ENCODE results near the gene KCNJ16. TPM values are rescaled to one million over a fixed set of nuclear protein-coding genes. Genes with fewer than 3 reads are reported as not detected.
"Not testable (repeated sequence)": the region's sequence is repeated elsewhere in the genome, so short reads cannot be mapped to it uniquely, and the experiment has no call there.

Gene KCNJ16
- not detected for polyA plus RNA-seq

GRCh38 chr17:70074956-70075355, at the start of gene KCNJ16:
Gene KCNJ16, plus strand, starts transcription at chr17:70075225. Its CDS starts 56,863 bp downstream, at chr17:70132088.
- Mint-ChIP-seq H3K4me3 (no peak within 1 kb of the TSS), H3K36me3 (no peaks in the 10 kb centered on the region), H3K27me3 (peaks cover 2% of the 10 kb centered on the region), H3K9me3 (peaks cover 0 to 2% (median 2%) of the 10 kb centered on the region in 3 donors), H3K4me1 (no peaks in the 10 kb centered on the region), H3K27ac (no peak within 1 kb of the TSS)

GRCh38 chr17:70028397-70028796, 46.6 kb upstream of the KCNJ16 start:
- Mint-ChIP-seq H3K4me1 (no peaks in the 10 kb centered on the region), H3K4me3 (no peak overlapping the region), H3K36me3 (peaks cover 2% of the 10 kb centered on the region), H3K9me3 (peaks cover 0 to 5% (median 4%) of the 10 kb centered on the region in 3 donors), H3K27me3 (peaks cover 4% of the 10 kb centered on the region), H3K27ac (no peak overlapping the region)

GRCh38 chr17:70028978-70029767, 45.9 kb upstream of the KCNJ16 start:
- Mint-ChIP-seq H3K4me1 (no peaks in the 10 kb centered on the region), H3K27ac (no peak overlapping the region), H3K9me3 (peaks cover 0 to 7% (median 5%) of the 10 kb centered on the region in 3 donors), H3K27me3 (peaks cover 5% of the 10 kb centered on the region), H3K4me3 (no peak overlapping the region), H3K36me3 (peaks cover 2% of the 10 kb centered on the region)

DNA sequence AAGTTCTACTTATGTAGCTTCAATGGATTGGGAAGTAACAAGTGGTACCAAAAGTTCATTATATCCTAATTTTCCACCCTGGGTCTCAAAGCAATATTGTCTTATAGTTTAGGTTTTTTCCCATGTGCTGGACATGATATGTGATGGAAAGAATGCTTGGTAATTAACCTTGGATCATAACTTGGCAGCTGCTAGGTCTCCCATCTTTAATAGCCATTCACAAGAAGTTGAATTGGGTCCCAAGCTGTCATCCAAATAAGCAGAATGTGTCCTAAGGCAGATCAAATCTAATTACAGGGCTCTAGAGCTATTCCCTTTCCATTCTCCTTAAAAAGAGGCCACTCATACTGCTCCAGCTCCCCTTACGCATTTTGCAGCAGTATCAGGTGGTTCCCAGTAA, 44.7 kb upstream of the KCNJ16 start:
- H3K27ac Mint-ChIP-seq = no peak overlapping the region
- H3K4me3 Mint-ChIP-seq = no peak overlapping the region
- H3K27me3 Mint-ChIP-seq = peaks cover 5% of the 10 kb centered on the region
- H3K9me3 Mint-ChIP-seq = peaks cover 0 to 7% (median 5%) of the 10 kb centered on the region in 3 donors
- peaks cover 2% of the 10 kb centered on the region for H3K36me3 Mint-ChIP-seq
- H3K4me1 Mint-ChIP-seq = no peaks in the 10 kb centered on the region

DNA sequence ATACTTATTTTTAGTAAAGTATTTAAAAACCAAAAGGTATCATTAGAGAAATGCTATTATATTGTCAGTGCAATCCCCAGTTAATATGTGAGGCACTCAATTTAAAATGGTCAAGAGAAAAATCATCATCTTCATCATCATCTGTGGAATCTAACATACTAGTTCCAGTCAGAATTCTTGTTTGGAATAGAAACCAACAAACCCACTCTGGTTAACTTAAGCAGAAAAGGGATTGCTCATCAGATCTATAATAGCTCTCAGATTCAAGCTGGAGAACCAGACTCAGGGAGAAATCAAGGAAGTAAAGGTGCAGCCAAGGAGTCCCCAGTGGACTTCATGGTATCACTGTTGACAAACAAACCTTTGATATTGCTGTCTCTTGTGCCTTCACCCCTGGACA, 43.7 kb upstream of the KCNJ16 start:
- no peak overlapping the region for H3K27ac Mint-ChIP-seq
- H3K9me3 Mint-ChIP-seq = peaks cover 2 to 7% (median 5%) of the 10 kb centered on the region in 3 donors
- H3K4me3 Mint-ChIP-seq = no peak overlapping the region
- no peaks in the 10 kb centered on the region for H3K4me1 Mint-ChIP-seq
- H3K27me3 Mint-ChIP-seq = peaks cover 5% of the 10 kb centered on the region
- H3K36me3 Mint-ChIP-seq = peaks cover 2% of the 10 kb centered on the region

DNA sequence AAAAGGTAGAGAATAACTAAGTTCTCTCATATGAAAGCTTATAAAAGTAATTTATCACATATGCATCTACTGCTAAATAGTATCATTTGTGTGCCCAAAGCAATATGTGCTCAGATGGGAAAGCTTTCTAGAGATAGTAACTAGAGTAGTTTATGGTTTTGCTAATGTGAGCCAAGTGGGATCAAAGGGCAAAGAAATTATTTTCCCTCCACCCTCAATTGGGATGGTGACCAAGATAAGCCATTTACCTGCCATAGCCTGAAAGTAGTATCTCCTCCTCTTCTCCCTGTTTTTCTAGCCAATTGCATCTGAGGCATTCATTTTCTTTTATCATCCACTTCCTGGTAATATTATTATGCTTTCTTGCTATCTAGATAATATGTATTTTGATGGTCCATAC, 41.9 kb upstream of the KCNJ16 start:
- peaks cover 2 to 5% (median 4%) of the 10 kb centered on the region in 3 donors for H3K9me3 Mint-ChIP-seq
- no peak overlapping the region for H3K4me3 Mint-ChIP-seq
- no peak overlapping the region for H3K27ac Mint-ChIP-seq
- no peaks in the 10 kb centered on the region for H3K4me1 Mint-ChIP-seq
- H3K27me3 Mint-ChIP-seq = peaks cover 5% of the 10 kb centered on the region
- peaks cover 2% of the 10 kb centered on the region for H3K36me3 Mint-ChIP-seq

GRCh38 chr17:70034158-70034557, 40.9 kb upstream of the KCNJ16 start:
- Mint-ChIP-seq H3K9me3 (peaks cover 2 to 5% (median 4%) of the 10 kb centered on the region in 3 donors), H3K4me1 (no peaks in the 10 kb centered on the region), H3K27me3 (peaks cover 5% of the 10 kb centered on the region), H3K4me3 (no peak overlapping the region), H3K36me3 (no peaks in the 10 kb centered on the region), H3K27ac (no peak overlapping the region)

DNA sequence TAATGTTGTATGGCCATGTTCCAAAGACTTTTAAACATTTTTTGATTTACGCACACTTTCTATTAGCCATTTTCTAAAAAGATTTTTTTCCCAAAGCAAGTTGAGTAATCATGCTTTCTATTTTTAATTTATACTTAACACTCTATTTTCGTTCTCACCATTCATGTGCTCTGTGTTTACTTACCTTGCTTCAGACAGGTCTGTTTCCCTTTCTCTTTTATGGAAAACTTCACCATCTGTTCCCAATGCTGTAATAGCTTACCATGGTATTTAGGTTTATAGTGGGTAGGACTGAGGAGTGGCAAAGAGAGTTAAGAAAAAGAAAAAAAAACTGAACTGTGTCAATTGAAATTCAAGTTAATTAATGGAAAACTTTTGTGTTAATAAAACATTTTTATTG, 37.5 kb upstream of the KCNJ16 start:
- no peak overlapping the region for H3K27ac Mint-ChIP-seq
- H3K27me3 Mint-ChIP-seq = peaks cover 4% of the 10 kb centered on the region
- H3K4me3 Mint-ChIP-seq = no peak overlapping the region
- H3K9me3 Mint-ChIP-seq = peaks cover 0 to 4% (median 2%) of the 10 kb centered on the region in 3 donors
- no peaks in the 10 kb centered on the region for H3K36me3 Mint-ChIP-seq
- no peaks in the 10 kb centered on the region for H3K4me1 Mint-ChIP-seq

DNA sequence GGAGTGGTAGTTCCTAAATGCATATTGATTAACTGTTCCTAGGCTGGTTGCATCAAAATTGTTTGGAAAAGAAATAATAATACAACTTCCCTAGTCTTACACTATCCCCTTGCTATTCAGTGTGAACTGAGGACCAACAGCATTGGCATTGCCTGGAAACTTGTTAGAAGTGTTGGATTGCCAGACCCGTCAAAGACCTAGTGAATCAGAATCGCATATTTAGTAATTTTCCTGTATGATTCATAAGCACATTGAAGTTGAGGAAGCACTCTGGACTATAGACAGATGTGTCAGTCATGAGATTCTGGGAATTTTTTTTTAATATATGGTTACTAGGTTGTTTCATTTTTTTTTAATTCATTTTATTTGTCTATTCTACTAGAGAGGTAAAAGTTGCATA, 34.7 kb upstream of the KCNJ16 start:
- H3K36me3 Mint-ChIP-seq = no peaks in the 10 kb centered on the region
- H3K4me1 Mint-ChIP-seq = no peaks in the 10 kb centered on the region
- H3K27ac Mint-ChIP-seq = no peak overlapping the region
- no peak overlapping the region for H3K4me3 Mint-ChIP-seq
- H3K27me3 Mint-ChIP-seq = no peaks in the 10 kb centered on the region
- peaks cover 0 to 4% (median 0%) of the 10 kb centered on the region in 3 donors for H3K9me3 Mint-ChIP-seq

- Mint-ChIP-seq H3K4me1 (no peaks in the 10 kb centered on the region), H3K4me3 (no peak overlapping the region), H3K9me3 (peaks cover 0 to 3% (median 0%) of the 10 kb centered on the region in 3 donors), H3K36me3 (no peaks in the 10 kb centered on the region), H3K27me3 (no peaks in the 10 kb centered on the region), H3K27ac (no peak overlapping the region)
Measured at GRCh38 chr17:70041061-70041460, 34.0 kb upstream of the KCNJ16 start.

DNA sequence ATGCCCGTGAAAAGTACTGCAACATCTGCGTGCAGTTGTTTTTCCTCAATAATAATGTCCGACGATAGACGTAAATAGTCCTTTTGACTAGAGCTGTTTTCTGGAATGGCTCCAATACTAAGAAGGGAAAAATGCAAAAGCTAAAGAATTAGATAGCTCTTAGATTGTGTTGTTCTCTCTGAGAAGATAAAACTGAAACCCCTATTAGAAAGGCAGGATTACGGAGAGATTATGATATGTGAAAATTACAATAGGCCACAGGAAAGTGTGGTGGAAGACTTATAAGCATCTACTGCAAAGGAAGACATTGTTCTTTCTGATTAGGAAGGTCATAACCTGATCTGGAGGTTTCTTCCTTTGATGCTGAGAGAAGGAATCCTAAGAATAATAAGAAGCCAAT, 33.5 kb upstream of the KCNJ16 start:
- no peak overlapping the region for H3K27ac Mint-ChIP-seq
- H3K27me3 Mint-ChIP-seq = no peaks in the 10 kb centered on the region
- H3K4me1 Mint-ChIP-seq = no peaks in the 10 kb centered on the region
- peaks cover 0 to 2% (median 0%) of the 10 kb centered on the region in 3 donors for H3K9me3 Mint-ChIP-seq
- no peak overlapping the region for H3K4me3 Mint-ChIP-seq
- no peaks in the 10 kb centered on the region for H3K36me3 Mint-ChIP-seq

GRCh38 chr17:70045780-70046179, 29.2 kb upstream of the KCNJ16 start:
- H3K4me3 Mint-ChIP-seq, H3K27me3 Mint-ChIP-seq, H3K36me3 Mint-ChIP-seq, H3K27ac Mint-ChIP-seq, H3K9me3 Mint-ChIP-seq, H3K4me1 Mint-ChIP-seq: not testable (repeated sequence)

DNA sequence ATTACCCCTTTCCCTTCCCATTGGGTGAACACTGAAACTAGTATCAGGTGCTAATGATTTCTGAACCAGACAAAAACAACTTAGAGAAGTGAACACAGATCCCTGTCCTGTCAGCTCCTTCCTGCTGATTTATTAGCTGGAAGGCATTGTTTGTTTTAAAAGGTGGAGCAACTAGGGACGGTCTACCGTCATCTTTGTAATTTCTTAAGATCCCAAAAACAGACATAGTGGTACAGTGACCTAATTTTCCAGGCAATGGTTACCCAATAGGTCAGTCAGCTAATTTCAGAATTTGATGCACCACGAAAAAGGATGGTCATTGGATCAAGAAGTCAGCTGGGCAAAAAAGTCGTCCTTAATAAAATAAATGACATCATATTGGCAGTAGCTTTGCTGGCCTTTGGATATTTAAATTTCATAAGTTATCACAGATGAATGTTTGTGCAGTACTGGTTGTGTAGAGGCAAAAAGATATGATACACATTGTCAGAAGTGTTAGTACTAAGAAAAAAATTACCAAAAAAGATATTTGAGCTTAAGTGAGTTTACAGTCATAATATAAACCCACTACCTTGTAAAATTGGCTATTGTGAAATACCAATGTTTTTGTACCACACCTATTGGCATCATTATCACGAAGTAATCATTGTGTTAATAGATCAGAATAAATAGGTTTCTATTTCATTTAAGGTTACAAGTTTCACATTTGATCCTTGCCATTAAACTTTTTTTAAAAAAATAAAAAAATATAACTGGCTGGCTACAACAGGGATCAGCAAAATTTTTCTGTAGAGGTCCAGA, 27.2 kb upstream of the KCNJ16 start:
- H3K36me3 Mint-ChIP-seq = no peaks in the 10 kb centered on the region
- H3K27me3 Mint-ChIP-seq = no peaks in the 10 kb centered on the region

GRCh38 chr17:70049801-70050591, 25.0 kb upstream of the KCNJ16 start:
- H3K4me3 Mint-ChIP-seq = no peak overlapping the region
- no peaks in the 10 kb centered on the region for H3K4me1 Mint-ChIP-seq
- H3K36me3 Mint-ChIP-seq = no peaks in the 10 kb centered on the region
- peaks cover 0 to 1% (median 0%) of the 10 kb centered on the region in 3 donors for H3K9me3 Mint-ChIP-seq
- no peaks in the 10 kb centered on the region for H3K27me3 Mint-ChIP-seq
- no peak overlapping the region for H3K27ac Mint-ChIP-seq

More for the DNA sequence above, 27.2 kb upstream of the KCNJ16 start:
- Mint-ChIP-seq H3K27ac (no peak overlapping the region), H3K4me1 (no peaks in the 10 kb centered on the region), H3K9me3 (peaks cover 0 to 3% (median 0%) of the 10 kb centered on the region in 3 donors), H3K4me3 (no peak overlapping the region)

- H3K9me3 Mint-ChIP-seq = peaks cover 0 to 1% (median 0%) of the 10 kb centered on the region in 3 donors
- no peaks in the 10 kb centered on the region for H3K36me3 Mint-ChIP-seq
- no peaks in the 10 kb centered on the region for H3K4me1 Mint-ChIP-seq
- H3K27ac Mint-ChIP-seq = no peak overlapping the region
- no peaks in the 10 kb centered on the region for H3K27me3 Mint-ChIP-seq
- no peak overlapping the region for H3K4me3 Mint-ChIP-seq
Measured at GRCh38 chr17:70050931-70051330, 24.1 kb upstream of the KCNJ16 start.
